NCI-H345 (cell line): Measurements from ENCODE around the gene VGLL2.

Experiments used
- DNase-seq: peaks from one replicate; lab custom pipeline; 2025; lab: John Stamatoyannopoulos, UW

The VGLL2 gene

GRCh38 chr6:117269638-117270054 is 4.3 kb downstream of the VGLL2 start:
- DNase-seq: no peak

- DNase-seq: no peak
Observed at GRCh38 chr6:117270055-117270842, 4.9 kb downstream of the VGLL2 start.

- DNase-seq: no peak
Observed at GRCh38 chr6:117270843-117271507, 5.6 kb downstream of the VGLL2 start.

GRCh38 chr6:117272032-117272866 is 6.9 kb downstream of the VGLL2 start:
- no peak for DNase-seq

- DNase-seq: no peak
Observed at GRCh38 chr6:117272891-117273290, 7.5 kb downstream of the VGLL2 start.

- no peak for DNase-seq
Observed at GRCh38 chr6:117275205-117275604, 9.8 kb downstream of the VGLL2 start.

- DNase-seq: no peak
Observed at GRCh38 chr6:117275711-117276110, 10.4 kb downstream of the VGLL2 start.

- no peak for DNase-seq
Observed at GRCh38 chr6:117276778-117277316, 11.5 kb downstream of the VGLL2 start.

GRCh38 chr6:117280922-117281321 is 15.6 kb downstream of the VGLL2 start:
- DNase-seq: no peak

GRCh38 chr6:117288083-117288715 is 22.8 kb downstream of the VGLL2 start:
- no peak for DNase-seq

GRCh38 chr6:117290173-117290846 is 25.0 kb downstream of the VGLL2 start:
- no peak for DNase-seq

GRCh38 chr6:117298941-117299340 is 33.6 kb downstream of the VGLL2 start:
- no peak for DNase-seq

- no peak for DNase-seq
Observed at GRCh38 chr6:117303323-117303722, 38.0 kb downstream of the VGLL2 start.

- no peak for DNase-seq
Observed at GRCh38 chr6:117304446-117304845, 39.1 kb downstream of the VGLL2 start.

GRCh38 chr6:117306227-117306790 is 41.0 kb downstream of the VGLL2 start:
- DNase-seq: no peak

- DNase-seq: no peak
Observed at GRCh38 chr6:117307655-117308054, 42.3 kb downstream of the VGLL2 start.

- no peak for DNase-seq
Observed at GRCh38 chr6:117309069-117309468, 43.7 kb downstream of the VGLL2 start.

GRCh38 chr6:117309611-117310010 is 44.3 kb downstream of the VGLL2 start:
- no peak for DNase-seq

- no peak for DNase-seq
Observed at GRCh38 chr6:117311310-117311709, 46.0 kb downstream of the VGLL2 start.

GRCh38 chr6:117311726-117312125 is 46.4 kb downstream of the VGLL2 start:
- DNase-seq: no peak

GRCh38 chr6:117317261-117317660 is 51.9 kb downstream of the VGLL2 start:
- DNase-seq: no peak
